SIG-M5 (cell line): Measurements from ENCODE around the gene UGT3A1.

Experiments used
- DNase-seq: peaks from one replicate; lab custom pipeline; 2025; lab: John Stamatoyannopoulos, UW

The UGT3A1 gene

GRCh38 chr5:35908228-35908627, 83.0 kb downstream of the UGT3A1 start:
- DNase-seq, result no peak

GRCh38 chr5:35904443-35905132, 86.6 kb downstream of the UGT3A1 start:
- no peak for DNase-seq

GRCh38 chr5:35903631-35904203, 87.5 kb downstream of the UGT3A1 start:
- no peak for DNase-seq

GRCh38 chr5:35902046-35902672, 89.0 kb downstream of the UGT3A1 start:
- no peak for DNase-seq
